Skeletal muscle satellite cell (primary cell): ENCODE measurements around the gene SMNDC1.
"Not testable (repeated sequence)": the region's sequence is repeated elsewhere in the genome, so short reads cannot be mapped to it uniquely, and the experiment has no call there.

Source experiments
- H3K27me3 ChIP-seq: 2 replicates; pipeline ENCODE4 v1.7.0; 2013; ENCODE audit warnings: low read length; ENCODE audit not compliant: control insufficient read depth, insufficient read depth
- H3K36me3 ChIP-seq: 2 replicates; pipeline ENCODE4 v1.7.0; 2013; ENCODE audit warnings: mild to moderate bottlenecking, control low read depth, low read length; ENCODE audit not compliant: insufficient read depth
- H3K4me1 ChIP-seq: 2 replicates; pipeline ENCODE4 v1.7.0; 2013; ENCODE audit warnings: low read length; ENCODE audit not compliant: control insufficient read depth, insufficient read depth
- H3K4me2 ChIP-seq: 2 replicates; pipeline ENCODE4 v1.7.0; 2013; ENCODE audit warnings: mild to moderate bottlenecking, low read length
- H3K4me3 ChIP-seq: 2 replicates; pipeline ENCODE4 v1.7.0; 2013; ENCODE audit warnings: low read length
- H3K9ac ChIP-seq: 2 replicates; pipeline ENCODE4 v1.7.0; 2013; ENCODE audit warnings: mild to moderate bottlenecking, low read depth, low read length, moderate library complexity
- H3K9me3 ChIP-seq: replicated peaks from 2 replicates; pipeline ENCODE4 v1.7.0; 2013; ENCODE audit warnings: mild to moderate bottlenecking, control low read depth, low read length

Gene SMNDC1

GRCh38 chr10:110343947-110344346 lies 39.2 kb upstream of the SMNDC1 start:
- H3K4me2 ChIP-seq, result no peak overlapping the region

DNA sequence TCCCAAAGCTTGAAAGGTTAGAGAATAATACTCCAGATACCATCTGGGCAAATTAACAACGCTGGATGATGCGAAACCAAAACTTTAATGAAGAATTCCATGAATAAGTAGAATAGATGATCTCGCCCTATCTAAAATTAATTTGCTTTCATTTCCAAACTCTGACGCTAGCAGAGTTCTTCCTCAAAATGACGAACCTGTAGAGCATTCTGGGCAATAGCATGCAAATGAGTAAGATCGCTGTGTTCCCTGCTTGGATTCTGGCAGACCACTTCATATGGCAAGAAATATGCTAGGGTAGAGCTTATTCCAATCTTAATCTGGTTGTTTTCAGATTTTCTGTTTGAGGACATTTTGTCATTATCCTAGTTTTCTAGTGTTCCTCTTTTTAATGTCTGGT lies 36.1 kb upstream of the SMNDC1 start:
- Histone ChIP-seq H3K4me2 (no peak overlapping the region), H3K9ac (no peak overlapping the region), H3K36me3 (no peaks in the 10 kb centered on the region), H3K4me3 (no peak overlapping the region), H3K27me3 (no peaks in the 10 kb centered on the region), H3K4me1 (peaks cover 20% of the 10 kb centered on the region), H3K9me3 (no peaks in the 10 kb centered on the region)

More at GRCh38 chr10:110343947-110344346, 39.2 kb upstream of the SMNDC1 start:
- Histone ChIP-seq H3K4me3 (no peak overlapping the region), H3K9ac (no peak overlapping the region), H3K9me3 (no peaks in the 10 kb centered on the region), H3K36me3 (no peaks in the 10 kb centered on the region), H3K27me3 (no peaks in the 10 kb centered on the region), H3K4me1 (no peaks in the 10 kb centered on the region)

DNA sequence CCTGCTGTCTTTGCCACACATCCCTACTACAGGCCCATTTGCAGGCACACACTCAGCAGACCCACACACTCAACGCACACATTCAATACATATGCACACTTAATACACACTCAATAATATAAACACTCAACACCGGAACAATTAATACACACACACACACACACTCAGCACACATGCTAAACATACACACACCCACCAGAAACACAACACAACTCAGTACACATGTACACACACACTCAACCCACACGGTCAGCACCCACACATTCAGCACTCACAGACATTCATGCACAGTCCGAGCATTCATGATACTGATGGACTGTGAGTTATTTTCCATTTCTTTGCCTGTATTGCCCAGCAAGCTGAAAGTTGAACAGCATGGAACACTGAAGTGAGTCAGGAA lies 35.4 kb upstream of the SMNDC1 start:
- no peaks in the 10 kb centered on the region for H3K27me3 ChIP-seq
- H3K9ac ChIP-seq, result no peak overlapping the region

DNA sequence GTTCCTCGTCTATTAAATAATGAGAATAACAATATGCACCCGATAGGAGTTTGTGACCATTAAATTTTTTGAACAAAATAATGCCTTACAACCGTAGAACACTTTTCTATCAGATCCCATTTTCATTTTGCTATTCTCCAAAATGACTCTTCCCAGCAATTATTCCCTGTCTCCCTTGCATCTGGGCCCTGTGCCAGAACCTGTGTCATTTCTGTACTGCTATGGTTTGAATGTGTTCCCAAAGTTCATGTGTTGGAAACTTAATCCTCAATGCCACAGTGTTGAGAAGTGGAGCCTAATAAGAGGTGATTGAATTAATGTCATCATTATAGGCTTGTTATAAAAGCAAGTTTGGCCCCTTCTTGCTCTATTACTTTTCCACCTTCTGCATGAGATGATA lies 33.2 kb upstream of the SMNDC1 start:
- no peak overlapping the region for H3K9ac ChIP-seq
- H3K4me3 ChIP-seq, result no peak overlapping the region
- no peak overlapping the region for H3K4me2 ChIP-seq
- peaks cover 27% of the 10 kb centered on the region for H3K4me1 ChIP-seq
- no peaks in the 10 kb centered on the region for H3K27me3 ChIP-seq
- H3K9me3 ChIP-seq, result no peaks in the 10 kb centered on the region
- H3K36me3 ChIP-seq, result no peaks in the 10 kb centered on the region

More for the DNA sequence above, 35.4 kb upstream of the SMNDC1 start:
- H3K4me2 ChIP-seq, result no peak overlapping the region
- no peaks in the 10 kb centered on the region for H3K36me3 ChIP-seq
- H3K4me3 ChIP-seq, result no peak overlapping the region
- no peaks in the 10 kb centered on the region for H3K9me3 ChIP-seq
- H3K4me1 ChIP-seq, result peaks cover 27% of the 10 kb centered on the region

DNA sequence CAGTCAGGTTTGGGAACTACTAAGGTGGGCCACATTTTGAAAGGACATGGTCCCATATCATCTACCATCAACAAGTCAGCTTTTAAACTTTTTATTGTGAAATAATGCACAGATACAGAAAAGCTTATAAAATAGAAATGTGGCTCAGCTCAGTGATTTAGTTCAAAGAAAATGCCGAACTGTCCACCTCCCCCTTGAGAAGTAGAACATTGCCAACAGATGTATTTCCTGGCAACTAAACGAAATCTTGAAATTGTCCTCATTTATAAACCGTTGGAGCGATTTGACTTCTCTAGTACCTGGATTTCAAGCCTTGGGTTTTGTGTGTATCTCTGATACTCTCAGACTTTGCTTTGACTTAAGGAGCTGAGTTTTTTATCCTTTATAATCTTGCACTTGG lies 32.7 kb upstream of the SMNDC1 start:
- Histone ChIP-seq H3K9ac (no peak overlapping the region), H3K4me1 (peaks cover 27% of the 10 kb centered on the region), H3K9me3 (no peaks in the 10 kb centered on the region), H3K4me2 (no peak overlapping the region), H3K4me3 (no peak overlapping the region), H3K27me3 (no peaks in the 10 kb centered on the region), H3K36me3 (no peaks in the 10 kb centered on the region)

- Histone ChIP-seq H3K27me3 (no peaks in the 10 kb centered on the region), H3K4me2 (peak overlapping the region; percentile 73), H3K4me3 (peak overlapping the region; percentile 37), H3K36me3 (no peaks in the 10 kb centered on the region), H3K9ac (peak overlapping the region; percentile 54), H3K4me1 (peaks cover 27% of the 10 kb centered on the region), H3K9me3 (no peaks in the 10 kb centered on the region)
These were observed 31.5 kb upstream of the SMNDC1 start for GRCh38 chr10:110336111-110336721.

- H3K27me3 ChIP-seq, result no peaks in the 10 kb centered on the region
- H3K9ac ChIP-seq, result peak overlapping the region; percentile 54
- peaks cover 27% of the 10 kb centered on the region for H3K4me1 ChIP-seq
- H3K36me3 ChIP-seq, result no peaks in the 10 kb centered on the region
- peaks cover 5% of the 10 kb centered on the region for H3K9me3 ChIP-seq
- H3K4me2 ChIP-seq, result peak overlapping the region; percentile 69
- peak overlapping the region; percentile 26 for H3K4me3 ChIP-seq
These were observed 30.8 kb upstream of the SMNDC1 start for GRCh38 chr10:110335314-110336064.

- no peaks in the 10 kb centered on the region for H3K36me3 ChIP-seq
- H3K27me3 ChIP-seq, result no peaks in the 10 kb centered on the region
- peaks cover 13% of the 10 kb centered on the region for H3K9me3 ChIP-seq
- no peak overlapping the region for H3K9ac ChIP-seq
- H3K4me2 ChIP-seq, result no peak overlapping the region
- no peak overlapping the region for H3K4me3 ChIP-seq
- peaks cover 27% of the 10 kb centered on the region for H3K4me1 ChIP-seq
These were observed 29.4 kb upstream of the SMNDC1 start for GRCh38 chr10:110334061-110334656.

DNA sequence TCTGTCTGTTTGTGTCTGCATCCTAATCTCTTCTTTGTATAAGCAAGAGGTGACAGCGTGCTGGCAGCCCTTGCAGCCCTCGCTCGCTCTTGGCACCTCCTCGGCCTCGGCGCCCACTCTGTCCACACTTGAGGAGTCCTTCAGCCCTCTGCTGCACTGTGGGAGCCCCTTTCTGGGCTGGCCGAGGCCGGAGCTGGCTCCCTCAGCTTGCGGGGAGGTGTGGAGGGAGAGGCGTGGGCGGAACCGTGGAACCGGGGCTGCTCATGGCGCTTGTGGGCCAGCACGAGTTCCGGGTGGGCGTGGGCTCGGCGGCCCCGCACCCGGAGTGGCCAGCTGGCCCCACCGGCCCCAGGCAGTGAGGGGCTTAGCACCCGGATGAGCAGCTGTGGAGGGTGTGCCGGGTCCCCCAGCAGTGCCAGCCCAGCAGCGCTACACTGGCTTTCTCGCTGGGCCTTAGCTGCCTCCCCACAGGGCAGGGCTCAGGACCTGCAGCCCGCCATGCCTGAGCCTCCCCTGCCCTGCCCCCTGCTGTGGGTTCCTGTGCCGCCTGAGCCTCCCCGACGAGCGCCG lies 26.6 kb upstream of the SMNDC1 start:
- peaks cover 13% of the 10 kb centered on the region for H3K9me3 ChIP-seq
- H3K36me3 ChIP-seq, H3K4me2 ChIP-seq, H3K9ac ChIP-seq, H3K27me3 ChIP-seq, H3K4me3 ChIP-seq: not testable (repeated sequence)
- H3K4me1 ChIP-seq, result peaks cover 24% of the 10 kb centered on the region

- H3K36me3 ChIP-seq, result no peaks in the 10 kb centered on the region
- H3K4me1 ChIP-seq, result peaks cover 27% of the 10 kb centered on the region
- H3K4me2 ChIP-seq, result no peak overlapping the region
- peaks cover 13% of the 10 kb centered on the region for H3K9me3 ChIP-seq
- no peak overlapping the region for H3K4me3 ChIP-seq
- H3K27me3 ChIP-seq, result no peaks in the 10 kb centered on the region
- no peak overlapping the region for H3K9ac ChIP-seq
These were observed 26.0 kb upstream of the SMNDC1 start for GRCh38 chr10:110330675-110331074.

- H3K4me1 ChIP-seq, result peaks cover 48% of the 10 kb centered on the region
- no peaks in the 10 kb centered on the region for H3K27me3 ChIP-seq
- H3K9ac ChIP-seq, result peak overlapping the region; percentile 50
- peaks cover 13% of the 10 kb centered on the region for H3K9me3 ChIP-seq
- no peaks in the 10 kb centered on the region for H3K36me3 ChIP-seq
- H3K4me2 ChIP-seq, result peak overlapping the region; percentile 60
- H3K4me3 ChIP-seq, result no peak overlapping the region
These were observed 22.7 kb upstream of the SMNDC1 start for GRCh38 chr10:110327262-110327914.
